HCT116 (cell line): ENCODE measurements around the gene CDH13. TPM values are rescaled to one million over a fixed set of nuclear protein-coding genes. Genes with fewer than 3 reads are reported as not detected.

Experiments
- ATAC-seq: fragments of 200-7000 bp; cut with Tn5 transposase; 2 replicates; pipeline ENCODE4 v1.9.1; 2020; ENCODE audit warnings: mild to moderate bottlenecking, moderate library complexity
- BruUV-seq: library from RNA; stranded (reverse); fragments of 400-500 nt; replicated peaks from 2 replicates; lab custom pipeline; 2021; lab: Mats Ljungman, UMichigan
- CTCF ChIA-PET: fragments of 300-600 bp; sonication (Branson Sonifier 250); formaldehyde crosslinking; loops from one replicate; lab custom pipeline; 2021; ENCODE audit warnings: antibody characterized with exemption; lab: Charles Lee
- POLR2A ChIA-PET: fragments of 300-600, 350-600 bp; sonication (Branson Sonifier 250); formaldehyde crosslinking; loops from one replicate; lab custom pipeline; 2021; ENCODE audit warnings: antibody characterized with exemption; lab: Charles Lee
- RAD21 ChIA-PET, 2 experiments: fragments of 300-600 bp; sonication (Branson Sonifier 250); formaldehyde crosslinking; loops; one replicate each; lab custom pipeline; 2023; ENCODE audit warnings: low total read pairs in 2 of 2; ENCODE audit not compliant: uncharacterized antibody in 2 of 2, unreplicated experiment in 2 of 2, low non-redundant PET in 1 of 2; lab: Charles Lee
- DNase-seq: peaks from one replicate; pipeline ENCODE4 v3.0.0-alpha.2; 2010; ENCODE audit warnings: low read depth, low spot score
- H2AFZ ChIP-seq: fragments of 200-600 bp; shearing (Covaris generic), sonication (generic); 2 replicates; pipeline ENCODE4 v1.6.1; 2017; ENCODE audit warnings: low read depth, mixed run types, mixed read lengths, antibody characterized with exemption, low read length; ENCODE audit not compliant: poor library complexity, severe bottlenecking
- H3K27ac ChIP-seq: 2 replicates; pipeline ENCODE4 v1.5.1; 2012; ENCODE audit warnings: low read depth, low read length
- H3K27me3 ChIP-seq: fragments of 200-600 bp; sonication (generic); 2 replicates; pipeline ENCODE4 v1.6.1; 2016; ENCODE audit warnings: mixed run types, low read length, mixed read lengths; ENCODE audit not compliant: insufficient read depth
- H3K36me3 ChIP-seq, 2 experiments: fragments of 200-500 bp in 1 of 2; fragments of 200-600 bp in 1 of 2; sonication (Bioruptor generic) in 1 of 2; sonication (generic) in 1 of 2; 2 replicates each; pipeline versions ENCODE4 v1.5.1 to v1.6.1; 2014 to 2016; ENCODE audit warnings: low read length in 2 of 2, inconsistent platforms in 1 of 2, mixed read lengths in 1 of 2, mixed run types in 1 of 2; ENCODE audit not compliant: insufficient read depth in 2 of 2, control insufficient read depth in 1 of 2
- H3K4me1 ChIP-seq, 2 experiments: fragments of 200-600 bp in 1 of 2; sonication (generic) in 1 of 2; 2 replicates each; pipeline versions ENCODE4 v1.5.1 to v1.6.1; 2012 to 2017; ENCODE audit warnings: low read length in 2 of 2, inconsistent platforms in 1 of 2, mild to moderate bottlenecking in 1 of 2, mixed read lengths in 1 of 2, mixed run types in 1 of 2, moderate library complexity in 1 of 2; ENCODE audit not compliant: insufficient read depth in 2 of 2, control insufficient read depth in 1 of 2
- H3K4me2 ChIP-seq: fragments of 200-600 bp; sonication (generic); 2 replicates; pipeline ENCODE4 v1.6.1; 2017; ENCODE audit warnings: mixed run types, low read length, mixed read lengths
- H3K4me3 ChIP-seq, 2 experiments: fragments of 200-600 bp in 1 of 2; sonication (generic) in 1 of 2; replicated peaks in 1 of 2; 2 replicates each; pipeline ENCODE4 v1.5.1; 2011 to 2016; ENCODE audit warnings: low read length in 2 of 2, control low read depth in 1 of 2, low read depth in 1 of 2, mild to moderate bottlenecking in 1 of 2, mixed read lengths in 1 of 2, mixed run types in 1 of 2
- H3K79me2 ChIP-seq: fragments of 200-600 bp; sonication (generic); 2 replicates; pipeline ENCODE4 v1.6.1; 2017; ENCODE audit warnings: mild to moderate bottlenecking, mixed run types, low read length, moderate library complexity, mixed read lengths; ENCODE audit not compliant: insufficient read depth
- H3K9ac ChIP-seq: fragments of 200-600 bp; sonication (generic); 2 replicates; pipeline ENCODE4 v1.6.1; 2016; ENCODE audit warnings: low read length, mixed read lengths
- H3K9me2 ChIP-seq: fragments of 200-600 bp; sonication (generic), shearing (Covaris generic); 2 replicates; pipeline ENCODE4 v1.6.1; 2017; ENCODE audit warnings: mixed run types, mild to moderate bottlenecking, moderate library complexity; ENCODE audit not compliant: insufficient read depth
- H3K9me3 ChIP-seq, 2 experiments: fragments of 200-500 bp in 1 of 2; fragments of 200-600 bp in 1 of 2; sonication (Bioruptor generic) in 1 of 2; sonication (generic) in 1 of 2; 2 replicates each; pipeline ENCODE4 v1.6.1; 2014 to 2017; ENCODE audit warnings: low read length in 2 of 2, mixed read lengths in 2 of 2, inconsistent platforms in 1 of 2, low read depth in 1 of 2, mild to moderate bottlenecking in 1 of 2, mixed run types in 1 of 2, moderate library complexity in 1 of 2; ENCODE audit not compliant: control insufficient read depth in 1 of 2, insufficient read depth in 1 of 2
- H4K20me1 ChIP-seq: fragments of 200-600 bp; sonication (generic), shearing (Covaris generic); 2 replicates; pipeline ENCODE4 v1.6.1; 2017; ENCODE audit warnings: mixed run types, mild to moderate bottlenecking, moderate library complexity; ENCODE audit not compliant: insufficient read depth
- ELF1 ChIP-seq: IDR thresholded peaks from 2 replicates; pipeline ENCODE4 v1.6.1; 2012; ENCODE audit warnings: low read depth, borderline replicate concordance
- EZH2 ChIP-seq: fragments of 200-600 bp; sonication (generic); IDR thresholded peaks from 2 replicates; pipeline ENCODE4 v1.6.1; 2017; ENCODE audit warnings: antibody characterized with exemption, mixed run types
- JUND ChIP-seq: IDR thresholded peaks from 2 replicates; pipeline ENCODE4 v1.6.1; 2012
- ZNF274 ChIP-seq: fragments of 200-500 bp; sonication (Bioruptor generic); IDR thresholded peaks from 2 replicates; pipeline ENCODE4 v1.6.1; 2014; ENCODE audit warnings: mild to moderate bottlenecking, low read depth, low read length, inconsistent platforms
- intact Hi-C: fragments of 100-400 bp; cut with micrococcal nuclease; formaldehyde crosslinking; loops from 2 replicates; pipeline ENCODE4 v1.10.0; 2022
- total RNA-seq: library from RNA; stranded (reverse); gene quantifications from one replicate; pipeline ENCODE4 v1.2.1, GENCODE V29; 2021; ENCODE audit not compliant: unreplicated experiment
- TF ChIP-seq, protein P1 (sequence below), 3 experiments: fragments of 200-600 bp in 1 of 3; sonication (generic) in 1 of 3; IDR thresholded peaks in 2 of 3; conservative IDR thresholded peaks in 1 of 3; 2 replicates each; pipeline ENCODE4 v1.5.1; 2012 to 2017; ENCODE audit warnings: low read depth in 2 of 3, low read length in 2 of 3, antibody characterized with exemption in 1 of 3, borderline replicate concordance in 1 of 3, control low read depth in 1 of 3, mild to moderate bottlenecking in 1 of 3, mixed read lengths in 1 of 3, mixed run types in 1 of 3, moderate library complexity in 1 of 3; ENCODE audit not compliant: insufficient read depth in 1 of 3

CDH13 gene
- total RNA-seq, 1 experiment from 2014 or later: not detected

- no peaks in the 10 kb centered on the region for H3K4me1 ChIP-seq
- H3K36me3 ChIP-seq: no peaks in the 10 kb centered on the region
- POLR2A ChIA-PET: no interaction called here
- H3K4me3 ChIP-seq: no peak overlapping the region
- BruUV-seq: no TSS peak
- H3K4me2 ChIP-seq: no peak overlapping the region
- no peak for ATAC-seq
- intact Hi-C loops: no loop called here
- H4K20me1 ChIP-seq: no peaks in the 10 kb centered on the region
- H3K27me3 ChIP-seq: peaks cover 37% of the 10 kb centered on the region; the same call in 1 of the 2 replicates
- no peak for DNase-seq
- no peak overlapping the region for H3K27ac ChIP-seq
- H3K9ac ChIP-seq: no peak overlapping the region
- no peak overlapping the region for H2AFZ ChIP-seq
- TF ChIP-seq, protein P1, sequence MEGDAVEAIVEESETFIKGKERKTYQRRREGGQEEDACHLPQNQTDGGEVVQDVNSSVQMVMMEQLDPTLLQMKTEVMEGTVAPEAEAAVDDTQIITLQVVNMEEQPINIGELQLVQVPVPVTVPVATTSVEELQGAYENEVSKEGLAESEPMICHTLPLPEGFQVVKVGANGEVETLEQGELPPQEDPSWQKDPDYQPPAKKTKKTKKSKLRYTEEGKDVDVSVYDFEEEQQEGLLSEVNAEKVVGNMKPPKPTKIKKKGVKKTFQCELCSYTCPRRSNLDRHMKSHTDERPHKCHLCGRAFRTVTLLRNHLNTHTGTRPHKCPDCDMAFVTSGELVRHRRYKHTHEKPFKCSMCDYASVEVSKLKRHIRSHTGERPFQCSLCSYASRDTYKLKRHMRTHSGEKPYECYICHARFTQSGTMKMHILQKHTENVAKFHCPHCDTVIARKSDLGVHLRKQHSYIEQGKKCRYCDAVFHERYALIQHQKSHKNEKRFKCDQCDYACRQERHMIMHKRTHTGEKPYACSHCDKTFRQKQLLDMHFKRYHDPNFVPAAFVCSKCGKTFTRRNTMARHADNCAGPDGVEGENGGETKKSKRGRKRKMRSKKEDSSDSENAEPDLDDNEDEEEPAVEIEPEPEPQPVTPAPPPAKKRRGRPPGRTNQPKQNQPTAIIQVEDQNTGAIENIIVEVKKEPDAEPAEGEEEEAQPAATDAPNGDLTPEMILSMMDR (IDR thresholded peaks at IDR 0.05 in 2 of 3, conservative IDR thresholded peaks at IDR 0.05 in 1 of 3; ENCODE audit: borderline replicate concordance in 1 of 3, insufficient read depth in 1 of 3, low read depth in 2 of 3, low read length in 2 of 3): no peak
- TF ChIP-seq JUND (no peak), ZNF274 (no peak), EZH2 (no peak)
- CTCF ChIA-PET: no interaction called here
- no peaks in the 10 kb centered on the region for H3K79me2 ChIP-seq
- no peaks in the 10 kb centered on the region for H3K9me3 ChIP-seq
- no peaks in the 10 kb centered on the region for H3K9me2 ChIP-seq
- RAD21 ChIA-PET: no interaction called here
These were observed 58.8 kb downstream of the CDH13 start for GRCh38 chr16:82685526-82685925.

DNA sequence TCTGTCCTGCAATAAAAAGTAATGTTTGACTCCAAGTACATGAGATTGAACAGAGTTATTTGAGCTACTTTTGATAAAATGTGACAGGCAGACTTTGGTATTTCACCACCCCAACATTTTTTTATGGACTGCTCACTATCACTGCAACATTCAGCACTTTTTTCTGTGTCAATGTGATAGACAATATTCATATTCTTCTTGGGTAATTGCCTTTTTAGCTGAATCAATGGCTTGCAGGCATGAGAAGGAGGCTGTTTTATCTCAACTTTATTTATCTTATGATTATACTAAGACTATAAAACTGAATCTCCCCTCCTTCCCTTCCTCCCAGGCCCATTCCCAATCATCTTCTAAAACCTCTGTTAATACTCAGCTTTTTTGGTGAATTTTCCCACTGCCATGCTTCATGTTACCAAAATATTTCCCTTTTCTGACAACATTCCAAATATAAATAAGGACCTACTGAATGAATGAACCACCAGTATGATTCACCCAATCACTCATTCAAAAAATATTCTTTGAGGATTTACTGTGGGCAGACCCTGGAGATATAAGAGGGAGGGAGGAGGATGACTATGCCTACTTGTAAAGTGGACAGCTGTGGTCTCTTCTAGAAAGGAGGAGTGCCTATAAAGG is 67.6 kb downstream of the CDH13 start:
- no peak overlapping the region for H3K27ac ChIP-seq
- no peaks in the 10 kb centered on the region for H3K4me1 ChIP-seq
- H2AFZ ChIP-seq: no peak overlapping the region
- BruUV-seq: no TSS peak
- H4K20me1 ChIP-seq: no peaks in the 10 kb centered on the region
- CTCF ChIA-PET: no interaction called here
- no peak for TF ChIP-seq ELF1
- intact Hi-C loops: no loop called here
- no peaks in the 10 kb centered on the region for H3K79me2 ChIP-seq
- POLR2A ChIA-PET: no interaction called here
- no peak overlapping the region for H3K9ac ChIP-seq
- peaks cover 6% of the 10 kb centered on the region; the same call in 1 of the 2 replicates for H3K27me3 ChIP-seq
- no peak overlapping the region for H3K4me2 ChIP-seq
- no peaks in the 10 kb centered on the region for H3K9me2 ChIP-seq
- ATAC-seq (no peak), DNase-seq (no peak)
- H3K4me3 ChIP-seq: no peak overlapping the region
- no peaks in the 10 kb centered on the region for H3K36me3 ChIP-seq
- H3K9me3 ChIP-seq: no peaks in the 10 kb centered on the region
- RAD21 ChIA-PET: no interaction called here
